Thyroid gland (tissue), 4 donors: ENCODE results near the gene BMP5.

Source experiments
- CTCF ChIP-seq, 6 experiments: fragments of 200-600 bp in 3 of 6; fragments of 450-650 bp in 3 of 6; sonication (generic) in 3 of 6; IDR thresholded peaks; one replicate each; pipeline ENCODE4 v1.5.1; 2016 to 2019; ENCODE audit warnings: antibody characterized with exemption in 6 of 6, mild to moderate bottlenecking in 2 of 6, inconsistent platforms in 1 of 6, moderate library complexity in 1 of 6
- POLR2A ChIP-seq, 2 donors: fragments of 450-650 bp; IDR thresholded peaks; one replicate each; pipeline ENCODE4 v1.6.1; 2017; ENCODE audit warnings: antibody characterized with exemption in 2 of 2, mild to moderate bottlenecking in 2 of 2, moderate library complexity in 1 of 2

GRCh38 chr6:55822005-55822404 is 53.4 kb downstream of the BMP5 start:
- no peak for TF ChIP-seq POLR2A (IDR thresholded peaks at IDR 0.05)
- no peak for TF ChIP-seq CTCF (IDR thresholded peaks at IDR 0.05)
